IMR-90 (cell line): ENCODE measurements around the gene ACOT4. TPM values are rescaled to one million over a fixed set of nuclear protein-coding genes. Genes with fewer than 3 reads are reported as not detected.

Experiments used
- ATAC-seq: fragments of 200-7000 bp; cut with Tn5 transposase; 2 replicates; pipeline ENCODE4 v1.9.1; 2020; ENCODE audit warnings: low read depth, mild to moderate bottlenecking, moderate library complexity
- BruUV-seq: library from RNA; stranded (reverse); fragments of 400-500 nt; replicated peaks from 2 replicates; lab custom pipeline; 2021; lab: Mats Ljungman, UMichigan
- CTCF ChIA-PET: fragments of 300-600 bp; formaldehyde crosslinking; extraction: SDS; loops from one replicate; lab custom pipeline; 2021; ENCODE audit warnings: antibody characterized with exemption; lab: Yijun Ruan, JAX
- POLR2A ChIA-PET: fragments of 300-600 bp; sonication (Branson Sonifier 250); formaldehyde crosslinking; loops from one replicate; lab custom pipeline; 2022; ENCODE audit warnings: antibody characterized with exemption; ENCODE audit not compliant: unreplicated experiment; lab: Charles Lee
- DNase-seq: peaks from one replicate; pipeline ENCODE4 v3.0.0; 2013
- H2AFZ ChIP-seq: replicated peaks from 2 replicates; pipeline ENCODE3; 2013; ENCODE audit warnings: low read length, mild to moderate bottlenecking; ENCODE audit not compliant: poor library complexity
- H2AK5ac ChIP-seq: 2 replicates; pipeline ENCODE4 v1.6.1; 2013; ENCODE audit warnings: low read depth, low read length, inconsistent platforms
- H2AK9ac ChIP-seq: replicated peaks from 2 replicates; pipeline ENCODE3; 2013; ENCODE audit warnings: mild to moderate bottlenecking, low read depth, low read length, moderate library complexity; ENCODE audit not compliant: poor library complexity
- H2BK120ac ChIP-seq: 2 replicates; pipeline ENCODE4 v1.6.1; 2013; ENCODE audit warnings: low read depth, low read length, inconsistent platforms
- H2BK15ac ChIP-seq: 3 replicates; pipeline ENCODE4 v1.6.1; 2013; ENCODE audit warnings: low read depth, low read length, inconsistent platforms
- H2BK20ac ChIP-seq: 2 replicates; pipeline ENCODE4 v1.6.1; 2013; ENCODE audit warnings: low read depth, mild to moderate bottlenecking, inconsistent platforms, low read length, moderate library complexity
- H2BK5ac ChIP-seq: 2 replicates; pipeline ENCODE4 v1.6.1; 2013; ENCODE audit warnings: mild to moderate bottlenecking, low read depth, low read length, inconsistent platforms; ENCODE audit not compliant: poor library complexity, severe bottlenecking
- H3K14ac ChIP-seq: replicated peaks from 2 replicates; pipeline ENCODE4 v1.6.1; 2013; ENCODE audit warnings: low read depth, low read length, inconsistent platforms
- H3K18ac ChIP-seq: 2 replicates; pipeline ENCODE4 v1.6.1; 2013; ENCODE audit warnings: low read depth, low read length, control low read depth
- H3K23ac ChIP-seq: 2 replicates; pipeline ENCODE4 v1.6.1; 2013; ENCODE audit warnings: low read depth, low read length, inconsistent platforms
- H3K27ac ChIP-seq: 2 replicates; pipeline ENCODE4 v1.5.1; 2013; ENCODE audit warnings: mild to moderate bottlenecking, control low read depth, low read length; ENCODE audit not compliant: insufficient read depth
- H3K27me3 ChIP-seq: 2 replicates; pipeline ENCODE4 v1.6.1; 2013; ENCODE audit warnings: low read length; ENCODE audit not compliant: control insufficient read depth, insufficient read depth
- H3K36me3 ChIP-seq: 2 replicates; pipeline ENCODE4 v1.6.1; 2013; ENCODE audit warnings: low read length, mixed read lengths; ENCODE audit not compliant: control insufficient read depth, insufficient read depth
- H3K4ac ChIP-seq: 2 replicates; pipeline ENCODE4 v1.6.1; 2013; ENCODE audit warnings: low read depth, low read length, inconsistent platforms
- H3K4me1 ChIP-seq: 2 replicates; pipeline ENCODE4 v1.6.1; 2013; ENCODE audit warnings: low read length, mixed read lengths; ENCODE audit not compliant: control insufficient read depth, insufficient read depth
- H3K4me2 ChIP-seq: 2 replicates; pipeline ENCODE4 v1.6.1; 2013; ENCODE audit warnings: low read depth, mild to moderate bottlenecking, control low read depth, low read length, moderate library complexity
- H3K4me3 ChIP-seq: 2 replicates; pipeline ENCODE4 v1.5.1; 2013; ENCODE audit warnings: low read depth, mild to moderate bottlenecking, control low read depth, low read length, moderate library complexity; ENCODE audit not compliant: insufficient read depth
- H3K56ac ChIP-seq: 2 replicates; pipeline ENCODE4 v1.6.1; 2013; ENCODE audit warnings: low read length, inconsistent platforms; ENCODE audit not compliant: insufficient read depth; ENCODE audit errors: extremely low read depth
- H3K79me1 ChIP-seq, 2 experiments: 2 replicates each; pipeline ENCODE4 v1.6.1; 2013; ENCODE audit warnings: low read length in 2 of 2, inconsistent platforms in 1 of 2, low read depth in 1 of 2
- H3K9ac ChIP-seq: 2 replicates; pipeline ENCODE4 v1.6.1; 2013; ENCODE audit warnings: low read depth, low read length, control low read depth
- H3K9me1 ChIP-seq: 2 replicates; pipeline ENCODE4 v1.6.1; 2013; ENCODE audit warnings: low read length, inconsistent platforms; ENCODE audit not compliant: insufficient read depth
- H3K9me3 ChIP-seq: 2 replicates; pipeline ENCODE4 v1.6.1; 2013; ENCODE audit warnings: low read length; ENCODE audit not compliant: control insufficient read depth, insufficient read depth
- H4K20me1 ChIP-seq: 2 replicates; pipeline ENCODE4 v1.6.1; 2013; ENCODE audit warnings: low read length, inconsistent platforms; ENCODE audit not compliant: insufficient read depth
- H4K5ac ChIP-seq: 2 replicates; pipeline ENCODE4 v1.6.1; 2013; ENCODE audit warnings: mild to moderate bottlenecking, low read depth, low read length, control low read depth
- H4K8ac ChIP-seq, 2 experiments: 2 replicates each; pipeline ENCODE4 v1.6.1; 2013; ENCODE audit warnings: low read depth in 2 of 2, low read length in 2 of 2, control low read depth in 1 of 2, inconsistent platforms in 1 of 2
- H4K91ac ChIP-seq: 2 replicates; pipeline ENCODE4 v1.6.1; 2013; ENCODE audit warnings: low read depth, low read length, inconsistent platforms; ENCODE audit not compliant: insufficient read depth
- CEBPB ChIP-seq: IDR thresholded peaks from 2 replicates; pipeline ENCODE4 v1.6.1; 2012; ENCODE audit warnings: low read depth, low read length, improper control_type of control experiment
- CHD1 ChIP-seq: IDR thresholded peaks from 2 replicates; pipeline ENCODE4 v1.6.1; 2012; ENCODE audit warnings: low read depth, low read length, improper control_type of control experiment
- MAZ ChIP-seq: IDR thresholded peaks from 2 replicates; pipeline ENCODE4 v1.6.1; 2012; ENCODE audit warnings: low read depth, mild to moderate bottlenecking, low read length, improper control_type of control experiment, moderate library complexity, borderline replicate concordance
- MXI1 ChIP-seq: IDR thresholded peaks from 2 replicates; pipeline ENCODE4 v1.6.1; 2012; ENCODE audit warnings: low read depth, mild to moderate bottlenecking, low read length, moderate library complexity, borderline replicate concordance
- NFE2L2 ChIP-seq: fragments of 150-350 bp; IDR thresholded peaks from 2 replicates; pipeline ENCODE4 v1.6.1; 2016; ENCODE audit warnings: low read depth, mild to moderate bottlenecking, low read length
- POLR2A ChIP-seq: IDR thresholded peaks from 2 replicates; pipeline ENCODE4 v1.6.1; 2012; ENCODE audit warnings: mild to moderate bottlenecking, low read depth, low read length
- RAD21 ChIP-seq: IDR thresholded peaks from 2 replicates; pipeline ENCODE4 v1.6.1; 2012; ENCODE audit warnings: low read length, improper control_type of control experiment
- RCOR1 ChIP-seq: IDR thresholded peaks from 2 replicates; pipeline ENCODE4 v1.6.1; 2012; ENCODE audit warnings: mild to moderate bottlenecking, low read length, improper control_type of control experiment; ENCODE audit not compliant: insufficient replicate concordance
- SMC3 ChIP-seq: fragments of 150-350 bp; IDR thresholded peaks from 2 replicates; pipeline ENCODE4 v1.6.1; 2016; ENCODE audit warnings: low read depth, mild to moderate bottlenecking, antibody characterized with exemption, low read length, moderate library complexity
- WGBS, 2 experiments: methylation state at CpG; one replicate each; pipeline versions ENCODE4 v1.1.5 to v1.1.7; 2013; ENCODE audit warnings: missing lambda C conversion rate in 2 of 2; ENCODE audit not compliant: insufficient read length in 1 of 2; ENCODE audit errors: extremely low coverage in 2 of 2; 5-methylcytosine and 5-hydroxymethylcytosine counted together
- dilution Hi-C: fragments of 300-500 bp; cut with HindIII; formaldehyde crosslinking; loops from one replicate; pipeline ENCODE4 v1.14.3; 2018; ENCODE audit warnings: low sequenced_read_pairs; ENCODE audit not compliant: unreplicated experiment
- in situ Hi-C: fragments of 300-500 bp; cut with MboI; formaldehyde crosslinking; loops from 3 replicates; pipeline ENCODE4 v1.14.3; 2019; ENCODE audit warnings: low sequenced_read_pairs, inconsistent platforms, mixed read lengths
- intact Hi-C: fragments of 100-400 bp; cut with micrococcal nuclease; formaldehyde crosslinking; loops from 2 replicates; pipeline ENCODE4 v1.10.0; 2022
- polyA plus RNA-seq, 3 experiments: library from polyadenylated mRNA; depleted of rRNA; stranded (reverse); fragments of >200 nt; gene quantifications; 2 replicates each; pipeline ENCODE4 v1.2.3, GENCODE V29; 2012; ENCODE audit warnings: low replicate concordance in 1 of 3
- total RNA-seq: library from RNA; depleted of rRNA; stranded (reverse); fragments of >200 nt; gene quantifications from 2 replicates; pipeline ENCODE4 v1.2.3, GENCODE V29; 2012
- TF ChIP-seq, protein P1 (sequence below): conservative IDR thresholded peaks from 2 replicates; pipeline ENCODE4 v1.5.1; 2012; ENCODE audit warnings: mild to moderate bottlenecking, low read depth, low read length, improper control_type of control experiment
- TF ChIP-seq, protein P2 (sequence below): fragments of 150-350 bp; IDR thresholded peaks from 2 replicates; pipeline ENCODE4 v1.6.1; 2017; ENCODE audit warnings: mild to moderate bottlenecking, antibody characterized with exemption, low read length, low read depth
- TF ChIP-seq, protein P3 (sequence below): fragments of 150-350 bp; IDR thresholded peaks from 2 replicates; pipeline ENCODE4 v1.6.1; 2016; ENCODE audit warnings: low read depth, mild to moderate bottlenecking, low read length, moderate library complexity, borderline replicate concordance

ACOT4 gene
- total and polyA plus RNA-seq, 2 of the 4 experiments (the other 2 are of a cell fraction) = 0.22 to 0.54 TPM

- Histone ChIP-seq H3K79me1 (no peaks in the 10 kb centered on the region), H2BK20ac (no peak overlapping the region), H4K5ac (no peak overlapping the region), H2AK5ac (no peak overlapping the region; the same call in 1 of the 2 replicates), H2AK9ac (no peak overlapping the region), H4K91ac (no peak overlapping the region), H3K4me2 (no peak overlapping the region), H3K4me3 (no peak overlapping the region), H2BK5ac (no peak overlapping the region), H3K27me3 (no peaks in the 10 kb centered on the region), H3K56ac (no peak overlapping the region), H3K9me1 (peaks cover 6% of the 10 kb centered on the region; the same call in 1 of the 2 replicates), H4K8ac (no peak overlapping the region), H2BK120ac (no peak overlapping the region), H3K4ac (no peak overlapping the region), H3K18ac (no peak overlapping the region), H4K20me1 (no peaks in the 10 kb centered on the region), H3K27ac (no peak overlapping the region), H3K36me3 (no peaks in the 10 kb centered on the region), H2AFZ (no peak overlapping the region), H3K4me1 (no peaks in the 10 kb centered on the region), H2BK15ac (no peak overlapping the region), H3K9ac (no peak overlapping the region; the same call in 1 of the 2 replicates), H3K14ac (no peak overlapping the region), H3K9me3 (no peaks in the 10 kb centered on the region), H3K23ac (no peak overlapping the region)
- DNase-seq (no peak), ATAC-seq (no peak)
- POLR2A ChIA-PET = no interaction called here
- no TSS peak for BruUV-seq
- no peak for TF ChIP-seq RAD21
- TF ChIP-seq, protein P1, sequence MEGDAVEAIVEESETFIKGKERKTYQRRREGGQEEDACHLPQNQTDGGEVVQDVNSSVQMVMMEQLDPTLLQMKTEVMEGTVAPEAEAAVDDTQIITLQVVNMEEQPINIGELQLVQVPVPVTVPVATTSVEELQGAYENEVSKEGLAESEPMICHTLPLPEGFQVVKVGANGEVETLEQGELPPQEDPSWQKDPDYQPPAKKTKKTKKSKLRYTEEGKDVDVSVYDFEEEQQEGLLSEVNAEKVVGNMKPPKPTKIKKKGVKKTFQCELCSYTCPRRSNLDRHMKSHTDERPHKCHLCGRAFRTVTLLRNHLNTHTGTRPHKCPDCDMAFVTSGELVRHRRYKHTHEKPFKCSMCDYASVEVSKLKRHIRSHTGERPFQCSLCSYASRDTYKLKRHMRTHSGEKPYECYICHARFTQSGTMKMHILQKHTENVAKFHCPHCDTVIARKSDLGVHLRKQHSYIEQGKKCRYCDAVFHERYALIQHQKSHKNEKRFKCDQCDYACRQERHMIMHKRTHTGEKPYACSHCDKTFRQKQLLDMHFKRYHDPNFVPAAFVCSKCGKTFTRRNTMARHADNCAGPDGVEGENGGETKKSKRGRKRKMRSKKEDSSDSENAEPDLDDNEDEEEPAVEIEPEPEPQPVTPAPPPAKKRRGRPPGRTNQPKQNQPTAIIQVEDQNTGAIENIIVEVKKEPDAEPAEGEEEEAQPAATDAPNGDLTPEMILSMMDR = no peak
- TF ChIP-seq, protein P2, sequence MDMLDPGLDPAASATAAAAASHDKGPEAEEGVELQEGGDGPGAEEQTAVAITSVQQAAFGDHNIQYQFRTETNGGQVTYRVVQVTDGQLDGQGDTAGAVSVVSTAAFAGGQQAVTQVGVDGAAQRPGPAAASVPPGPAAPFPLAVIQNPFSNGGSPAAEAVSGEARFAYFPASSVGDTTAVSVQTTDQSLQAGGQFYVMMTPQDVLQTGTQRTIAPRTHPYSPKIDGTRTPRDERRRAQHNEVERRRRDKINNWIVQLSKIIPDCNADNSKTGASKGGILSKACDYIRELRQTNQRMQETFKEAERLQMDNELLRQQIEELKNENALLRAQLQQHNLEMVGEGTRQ = no peak
- TF ChIP-seq POLR2A = no peak
- TF ChIP-seq MAZ = no peak
- no peak for TF ChIP-seq MXI1
- TF ChIP-seq NFE2L2 = no peak
- no peak for TF ChIP-seq SMC3
- no peak for TF ChIP-seq CEBPB
- no peak for TF ChIP-seq RCOR1
- TF ChIP-seq CHD1 = no peak
- TF ChIP-seq, protein P3, sequence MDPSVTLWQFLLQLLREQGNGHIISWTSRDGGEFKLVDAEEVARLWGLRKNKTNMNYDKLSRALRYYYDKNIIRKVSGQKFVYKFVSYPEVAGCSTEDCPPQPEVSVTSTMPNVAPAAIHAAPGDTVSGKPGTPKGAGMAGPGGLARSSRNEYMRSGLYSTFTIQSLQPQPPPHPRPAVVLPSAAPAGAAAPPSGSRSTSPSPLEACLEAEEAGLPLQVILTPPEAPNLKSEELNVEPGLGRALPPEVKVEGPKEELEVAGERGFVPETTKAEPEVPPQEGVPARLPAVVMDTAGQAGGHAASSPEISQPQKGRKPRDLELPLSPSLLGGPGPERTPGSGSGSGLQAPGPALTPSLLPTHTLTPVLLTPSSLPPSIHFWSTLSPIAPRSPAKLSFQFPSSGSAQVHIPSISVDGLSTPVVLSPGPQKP = no peak
- 100% methylated on average over 2 of the region's 5 CpGs; no CpG with 5 or more reads in 1 of the 2 experiments for WGBS, 2 experiments
- intact Hi-C loops = loop anchor here (5.0 to 10.0 kb wide), 3 partner anchors 146 to 463 kb away; partner anchors contain the start of gene RIOX1
- dilution Hi-C loops = no loop called here
- in situ Hi-C loops = loop anchor here (5.0 kb wide), 1 partner anchor 131 kb away; no protein-coding TSS in a partner anchor
- CTCF ChIA-PET = no interaction called here
Observed at GRCh38 chr14:73637830-73638229, 46.2 kb downstream of the ACOT4 start.
